Naive thymus-derived CD8-positive, alpha-beta T cell (primary cell): ENCODE results near the gene MEMO1. TPM values are rescaled to one million over a fixed set of nuclear protein-coding genes. Genes with fewer than 3 reads are reported as not detected.
A peak's percentile ranks its signal among the peaks of the same experiment; 100 is the strongest.
"Not testable (repeated sequence)": the region's sequence is repeated elsewhere in the genome, so short reads cannot be mapped to it uniquely, and the experiment has no call there.

Experiments
- ATAC-seq, 2 donors: fragments of 150-1000 bp; cut with Tn5 transposase in 1 of 2; sonication (Bioruptor Pico), chemical (Tn5 transposase) in 1 of 2; 1 replicate in 1 of 2; 2 replicates in 1 of 2; pipeline ENCODE4 v1.10.0; 2021; ENCODE audit warnings: mild to moderate bottlenecking in 2 of 2, moderate library complexity in 2 of 2
- POLR2A ChIA-PET: fragments of 350-600 bp; sonication (Branson Sonifier 250); formaldehyde crosslinking; loops from one replicate; lab custom pipeline; 2021; ENCODE audit warnings: antibody characterized with exemption; lab: Charles Lee
- DNase-seq, 10 donors: peaks; one replicate each; pipeline versions ENCODE4 v3.0.0 to v3.0.0-alpha.2; 2020 to 2022
- H3K27ac Mint-ChIP-seq, 10 donors: one replicate each; pipeline ENCODE4 v1.8.0; 2020 to 2022; ENCODE audit warnings: mild to moderate bottlenecking in 10 of 10, mixed read lengths in 10 of 10, moderate library complexity in 4 of 10, inconsistent platforms in 1 of 10
- H3K27me3 Mint-ChIP-seq, 5 donors: one replicate each; pipeline ENCODE4 v1.8.0; 2021 to 2022; ENCODE audit warnings: mixed read lengths in 5 of 5
- H3K36me3 Mint-ChIP-seq, 3 donors: one replicate each; pipeline ENCODE4 v1.8.0; 2020 to 2022; ENCODE audit warnings: mixed read lengths in 3 of 3, mild to moderate bottlenecking in 2 of 3, inconsistent platforms in 1 of 3
- H3K4me1 Mint-ChIP-seq, 4 donors: one replicate each; pipeline ENCODE4 v1.8.0; 2021 to 2022; ENCODE audit warnings: mixed read lengths in 4 of 4
- H3K4me3 Mint-ChIP-seq, 10 donors: one replicate each; pipeline ENCODE4 v1.8.0; 2020 to 2022; ENCODE audit warnings: mild to moderate bottlenecking in 10 of 10, mixed read lengths in 10 of 10, moderate library complexity in 6 of 10, inconsistent platforms in 1 of 10
- H3K9me3 Mint-ChIP-seq, 9 donors: one replicate each; pipeline ENCODE4 v1.8.0; 2020 to 2022; ENCODE audit warnings: mixed read lengths in 9 of 9, mild to moderate bottlenecking in 3 of 9, inconsistent platforms in 1 of 9, moderate library complexity in 1 of 9
- polyA plus RNA-seq, 3 donors: library from polyadenylated mRNA; unstranded; fragments of 300-500 nt; fragmentation: Illumina TruSeq; gene quantifications; one replicate each; pipeline ENCODE4 v1.2.3, GENCODE V29; 2021
- total RNA-seq, 8 experiments: library from RNA in 2 of 8; stranded (reverse) in 2 of 8; gene quantifications; one replicate each; pipeline ENCODE4 v1.2.3 and lab custom pipeline; 2021 to 2026

MEMO1 gene
- total and polyA plus RNA-seq, 5 experiments from 2014 or later, result 23.7 to 35.8 (median 26.2) TPM

GRCh38 chr2:32011485-32011960 lies 715 bp upstream of the MEMO1 start:
- POLR2A ChIA-PET, result interaction anchor here (0.6 to 1.7 kb wide), 4 partner anchors 12 to 58 kb away, joined by 3 to 19 read pairs (median 10); partner anchors contain the start of genes DPY30 and SPAST
- H3K36me3 Mint-ChIP-seq, result peaks cover 0 to 7% (median 2%) of the 10 kb centered on the region in 3 donors
- H3K9me3 Mint-ChIP-seq, result no peaks in the 10 kb centered on the region
- DNase-seq, result no peak
- H3K4me1 Mint-ChIP-seq, result peaks cover 20 to 43% (median 39%) of the 10 kb centered on the region in 4 donors
- ATAC-seq, result no peak
- H3K27me3 Mint-ChIP-seq, result no peaks in the 10 kb centered on the region
- peak overlapping the region; percentile 89 to 98 (median 95) for H3K27ac Mint-ChIP-seq
- peak overlapping the region; percentile 86 to 94 (median 90) for H3K4me3 Mint-ChIP-seq

DNA sequence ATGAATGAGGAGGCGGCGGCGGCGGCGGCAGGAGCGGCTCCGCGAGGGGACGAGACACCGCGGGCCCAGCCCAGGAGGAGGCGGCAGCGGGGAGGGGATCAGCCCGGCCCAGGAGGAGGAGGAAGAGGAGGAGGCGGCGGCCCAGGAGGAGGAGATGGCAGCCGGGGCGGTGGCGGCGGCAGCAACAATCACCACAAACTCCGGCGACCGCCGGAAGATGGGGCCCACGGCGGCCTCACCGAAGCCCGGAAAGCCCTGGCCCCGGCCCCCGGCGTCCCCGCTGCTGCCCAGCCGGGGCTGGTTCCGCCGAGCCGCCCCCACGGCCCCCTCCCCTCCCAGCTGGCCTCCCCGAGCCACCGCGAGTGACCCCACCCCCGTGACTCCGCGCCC lies 533 bp downstream of the MEMO1 start:
- ATAC-seq (peak; percentile 72 to 77), DNase-seq (peak in 9 of 10 donors; percentile 49 to 84 (median 65))
- POLR2A ChIA-PET, result interaction anchor here (1.0 to 1.7 kb wide), 6 partner anchors 17 to 155 kb away, joined by 3 to 19 read pairs (median 4); partner anchors contain the start of genes DPY30, SLC30A6 and SPAST
- peaks cover 29 to 55% (median 52%) of the 10 kb centered on the region in 4 donors for H3K4me1 Mint-ChIP-seq
- not testable (repeated sequence) for H3K27me3 Mint-ChIP-seq, H3K9me3 Mint-ChIP-seq, H3K36me3 Mint-ChIP-seq
- peak overlapping the region in 7 of 10 donors; percentile 37 to 95 (median 77) for H3K27ac Mint-ChIP-seq
- peak overlapping the region in 9 of 10 donors; percentile 36 to 89 (median 56) for H3K4me3 Mint-ChIP-seq

DNA sequence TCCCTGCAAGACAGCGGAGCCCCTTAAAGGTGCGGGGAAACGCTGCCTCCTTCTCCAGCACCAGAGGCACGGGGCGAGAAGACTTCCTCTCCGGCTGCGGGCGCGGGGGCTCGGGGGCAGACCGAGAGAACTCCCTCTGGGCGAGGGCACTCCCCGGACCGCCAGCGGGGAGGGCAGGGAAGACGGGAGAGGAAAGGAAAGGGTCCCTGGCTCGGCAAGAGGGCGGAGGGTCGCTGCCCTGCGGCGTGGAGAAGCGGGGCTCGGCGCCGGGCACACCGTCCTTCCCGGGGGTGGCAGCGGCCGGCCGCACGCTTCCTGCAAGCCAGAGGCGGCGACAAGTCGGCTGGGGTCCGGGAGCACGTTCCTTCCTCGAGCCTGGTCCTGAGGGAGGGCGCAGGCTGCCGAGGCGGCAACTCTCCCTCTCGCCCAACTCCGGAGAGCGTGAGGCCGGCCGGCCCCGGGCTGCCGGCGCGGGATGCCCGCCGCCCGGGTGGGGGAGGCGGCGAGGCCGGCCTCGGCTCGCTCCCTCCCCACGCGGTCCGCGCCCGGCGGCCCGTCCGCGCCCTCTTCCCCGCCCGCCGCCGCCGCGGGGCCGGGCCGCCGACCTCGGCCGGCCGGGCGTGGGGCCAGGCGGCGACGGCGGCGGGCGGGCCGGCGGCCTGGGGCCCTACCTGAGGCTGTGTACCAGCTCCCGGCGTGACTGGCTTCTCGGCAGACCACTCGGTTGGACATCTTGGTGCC lies 1.1 kb downstream of the MEMO1 start:
- Mint-ChIP-seq H3K4me1 (peaks cover 33 to 61% (median 58%) of the 10 kb centered on the region in 4 donors), H3K36me3 (peaks cover 0 to 4% (median 0%) of the 10 kb centered on the region in 3 donors), H3K27me3 (no peaks in the 10 kb centered on the region), H3K9me3 (no peaks in the 10 kb centered on the region), H3K27ac (peak overlapping the region; percentile 71 to 95 (median 90)), H3K4me3 (peak overlapping the region; percentile 89 to 97 (median 92))
- POLR2A ChIA-PET, result interaction anchor here (0.6 to 2.8 kb wide), 5 partner anchors 12 to 248 kb away, joined by 3 to 19 read pairs (median 6); partner anchors contain the start of genes DPY30 and SPAST
- ATAC-seq (peak in 1 of 2 donors; percentile 13), DNase-seq (peak; percentile 19 to 67 (median 42))

DNA sequence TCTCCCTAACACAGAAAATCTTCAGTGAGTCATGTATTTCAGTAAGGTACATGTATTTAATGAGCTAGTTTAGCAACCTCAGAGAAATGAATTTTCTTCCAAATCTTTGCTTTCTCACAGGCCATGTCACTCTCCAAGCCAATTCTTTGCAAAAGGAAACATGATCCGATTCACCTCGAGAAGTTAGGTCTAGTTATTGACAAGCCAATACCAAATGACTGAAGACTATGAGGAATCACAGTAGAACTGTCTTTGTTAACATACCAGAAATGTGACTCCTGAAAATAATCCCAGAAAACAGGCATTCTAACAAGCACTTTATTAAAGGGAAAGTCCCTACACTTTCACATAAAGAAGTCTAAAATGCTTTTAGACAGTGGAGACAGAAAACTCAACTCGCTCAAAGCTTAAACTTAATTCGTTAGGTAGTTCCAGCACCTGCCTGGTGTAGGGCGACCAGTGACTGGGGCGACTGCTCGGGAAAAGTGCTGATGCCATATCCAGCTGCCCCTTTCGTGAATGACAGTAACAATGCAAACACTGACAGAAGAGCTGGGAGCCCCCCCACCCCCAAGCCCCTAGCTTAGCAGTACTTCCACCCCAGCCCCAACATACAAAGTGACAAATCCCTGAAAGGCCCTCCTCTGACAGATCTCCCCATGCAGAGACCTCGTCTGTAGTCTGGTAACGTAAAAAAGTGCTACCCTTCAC lies 1.8 kb downstream of the MEMO1 start:
- ATAC-seq (peak in 1 of 2 donors; percentile 19), DNase-seq (peak in 3 of 10 donors; percentile 8 to 18 (median 9))
- Mint-ChIP-seq H3K4me3 (peak overlapping the region; percentile 89 to 97 (median 92)), H3K4me1 (peaks cover 35 to 66% (median 64%) of the 10 kb centered on the region in 4 donors), H3K9me3 (no peaks in the 10 kb centered on the region), H3K27me3 (no peaks in the 10 kb centered on the region), H3K27ac (peak overlapping the region; percentile 71 to 95 (median 90)), H3K36me3 (peaks cover 0 to 4% (median 0%) of the 10 kb centered on the region in 3 donors)
- POLR2A ChIA-PET, result interaction anchor here (0.6 to 2.8 kb wide), 5 partner anchors 11 to 249 kb away, joined by 3 to 19 read pairs (median 6); partner anchors contain the start of genes DPY30 and SPAST

DNA sequence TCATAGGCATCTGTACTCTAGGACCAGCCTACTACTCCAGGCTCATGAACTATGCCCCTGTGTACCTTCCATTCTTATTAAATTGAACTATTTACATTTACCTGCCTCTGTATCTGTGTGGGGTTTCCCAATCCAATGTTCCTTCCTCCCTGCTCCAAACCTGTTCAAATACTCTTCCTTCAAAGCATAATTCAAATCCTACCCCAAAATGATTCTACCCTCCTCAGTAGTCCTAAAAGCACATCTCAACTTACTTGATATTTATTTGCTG lies 3.8 kb downstream of the MEMO1 start:
- peaks cover 37 to 72% (median 70%) of the 10 kb centered on the region in 4 donors for H3K4me1 Mint-ChIP-seq
- ATAC-seq (no peak), DNase-seq (no peak)
- peak overlapping the region in 9 of 10 donors; percentile 5 to 60 (median 15) for H3K4me3 Mint-ChIP-seq
- no peaks in the 10 kb centered on the region for H3K27me3 Mint-ChIP-seq
- H3K27ac Mint-ChIP-seq, result peak overlapping the region in 2 of 10 donors; percentile 31 to 45
- peaks cover 0 to 4% (median 0%) of the 10 kb centered on the region in 3 donors for H3K36me3 Mint-ChIP-seq
- POLR2A ChIA-PET, result interaction anchor here (2.8 kb wide), 1 partner anchor 57 kb away, joined by 19 read pairs; the partner anchor contains the start of gene SPAST
- no peaks in the 10 kb centered on the region for H3K9me3 Mint-ChIP-seq

DNA sequence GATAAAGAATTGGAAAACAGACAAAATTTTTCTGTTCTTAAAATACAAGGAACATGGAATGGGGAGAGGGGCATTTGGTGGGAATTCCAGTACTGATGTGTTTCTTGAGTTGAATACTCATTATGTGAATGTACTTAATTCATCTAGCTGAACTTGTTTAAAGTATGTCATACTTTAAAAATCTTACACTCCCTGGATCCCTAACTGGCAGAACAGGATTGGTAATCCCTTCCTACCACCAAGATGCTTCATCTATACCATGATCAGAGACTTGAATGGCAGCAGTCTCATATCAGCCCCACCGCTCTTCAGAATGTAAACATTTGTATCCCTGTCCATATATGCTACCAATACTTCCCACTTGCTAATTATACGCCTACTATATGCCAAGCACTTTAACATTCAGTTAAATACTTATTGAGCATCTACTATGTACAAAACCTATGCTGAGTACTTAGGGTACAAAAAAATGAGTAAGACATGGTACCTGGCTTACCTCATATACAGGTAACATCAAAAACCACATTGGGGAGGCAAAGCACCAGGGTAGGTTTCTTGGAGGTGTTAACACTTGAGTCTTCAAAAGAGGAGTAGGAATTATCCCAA lies 5.3 kb downstream of the MEMO1 start:
- no peak for ATAC-seq
- H3K9me3 Mint-ChIP-seq, result no peaks in the 10 kb centered on the region
- H3K4me1 Mint-ChIP-seq, result peaks cover 36 to 67% (median 63%) of the 10 kb centered on the region in 4 donors
- no peak for DNase-seq
- peaks cover 0 to 4% (median 0%) of the 10 kb centered on the region in 3 donors for H3K36me3 Mint-ChIP-seq
- no peaks in the 10 kb centered on the region for H3K27me3 Mint-ChIP-seq
- POLR2A ChIA-PET, result interaction anchor here (0.9 kb wide), 1 partner anchor 34 kb away, joined by 5 read pairs; the partner anchor contains the start of gene DPY30
- peak overlapping the region in 2 of 10 donors; percentile 45 to 50 for H3K27ac Mint-ChIP-seq
- H3K4me3 Mint-ChIP-seq, result peak overlapping the region in 9 of 10 donors; percentile 2 to 78 (median 30)

DNA sequence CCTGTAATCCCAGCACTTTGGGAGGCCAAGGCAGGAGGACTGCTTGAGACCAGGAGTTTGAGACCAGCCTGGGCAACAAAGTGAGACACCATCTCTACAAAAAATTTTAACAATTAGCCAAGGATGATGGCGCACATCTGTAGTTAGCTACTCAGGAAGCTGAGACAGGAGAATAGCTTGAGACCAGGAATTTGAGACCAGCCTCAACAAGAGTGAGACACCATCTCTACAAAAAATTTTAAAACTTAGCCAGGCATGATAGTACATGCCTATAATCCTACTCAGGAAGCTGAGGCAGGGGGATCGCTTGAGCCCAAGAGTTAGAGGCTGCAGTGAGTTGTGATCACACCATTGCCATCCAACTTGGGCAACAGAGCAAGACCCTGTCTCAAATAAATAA lies 7.0 kb downstream of the MEMO1 start:
- POLR2A ChIA-PET, result no interaction called here
- Mint-ChIP-seq H3K27ac (peak overlapping the region in 1 of 10 donors; percentile 44), H3K36me3 (peaks cover 0 to 4% (median 0%) of the 10 kb centered on the region in 3 donors), H3K27me3 (no peaks in the 10 kb centered on the region), H3K4me1 (peaks cover 34 to 71% (median 67%) of the 10 kb centered on the region in 4 donors), H3K4me3 (peak overlapping the region in 2 of 10 donors; percentile 4 to 9), H3K9me3 (no peaks in the 10 kb centered on the region)
- ATAC-seq, result no peak
- no peak for DNase-seq

- ATAC-seq (no peak), DNase-seq (no peak)
- POLR2A ChIA-PET, result interaction anchor here (0.6 kb wide), 1 partner anchor 14 kb away, joined by 5 read pairs; no protein-coding TSS in a partner anchor
- Mint-ChIP-seq H3K27ac (no peak overlapping the region), H3K4me3 (no peak overlapping the region), H3K4me1 (peaks cover 36 to 71% (median 67%) of the 10 kb centered on the region in 4 donors), H3K9me3 (no peaks in the 10 kb centered on the region), H3K36me3 (peaks cover 0 to 4% (median 0%) of the 10 kb centered on the region in 3 donors), H3K27me3 (no peaks in the 10 kb centered on the region)
Observed at GRCh38 chr2:32002406-32002805, 8.4 kb downstream of the MEMO1 start.

GRCh38 chr2:31999438-31999837 lies 11.4 kb downstream of the MEMO1 start:
- peaks cover 0 to 3% (median 0%) of the 10 kb centered on the region in 3 donors for H3K36me3 Mint-ChIP-seq
- peaks cover 26 to 66% (median 61%) of the 10 kb centered on the region in 4 donors for H3K4me1 Mint-ChIP-seq
- ATAC-seq (no peak), DNase-seq (no peak)
- no peaks in the 10 kb centered on the region for H3K27me3 Mint-ChIP-seq
- H3K27ac Mint-ChIP-seq, result peak overlapping the region in 1 of 10 donors; percentile 35
- POLR2A ChIA-PET, result interaction anchor here (0.7 to 2.3 kb wide), 2 partner anchors 10 to 12 kb away, joined by 4 to 6 read pairs; no protein-coding TSS in a partner anchor
- peak overlapping the region in 1 of 10 donors; percentile 13 for H3K4me3 Mint-ChIP-seq
- no peaks in the 10 kb centered on the region for H3K9me3 Mint-ChIP-seq

GRCh38 chr2:31998731-31999383 lies 12.0 kb downstream of the MEMO1 start:
- ATAC-seq (no peak), DNase-seq (no peak)
- no peaks in the 10 kb centered on the region for H3K9me3 Mint-ChIP-seq
- peaks cover 0 to 3% (median 0%) of the 10 kb centered on the region in 3 donors for H3K36me3 Mint-ChIP-seq
- H3K27me3 Mint-ChIP-seq, result no peaks in the 10 kb centered on the region
- peak overlapping the region in 6 of 10 donors; percentile 0 to 68 (median 8) for H3K27ac Mint-ChIP-seq
- H3K4me1 Mint-ChIP-seq, result peaks cover 24 to 61% (median 58%) of the 10 kb centered on the region in 4 donors
- POLR2A ChIA-PET, result interaction anchor here (0.6 to 2.3 kb wide), 2 partner anchors 10 to 46 kb away, joined by 3 to 6 read pairs; no protein-coding TSS in a partner anchor
- H3K4me3 Mint-ChIP-seq, result peak overlapping the region in 5 of 10 donors; percentile 0 to 13 (median 3)

- H3K9me3 Mint-ChIP-seq, result no peaks in the 10 kb centered on the region
- H3K4me1 Mint-ChIP-seq, result peaks cover 25 to 62% (median 59%) of the 10 kb centered on the region in 4 donors
- peak overlapping the region in 4 of 10 donors; percentile 0 to 28 (median 3) for H3K4me3 Mint-ChIP-seq
- ATAC-seq, result peak in 1 of 2 donors; percentile 46
- peaks cover 0 to 3% (median 0%) of the 10 kb centered on the region in 3 donors for H3K36me3 Mint-ChIP-seq
- POLR2A ChIA-PET, result interaction anchor here (2.3 kb wide), 1 partner anchor 11 kb away, joined by 6 read pairs; no protein-coding TSS in a partner anchor
- H3K27me3 Mint-ChIP-seq, result no peaks in the 10 kb centered on the region
- no peak for DNase-seq
- H3K27ac Mint-ChIP-seq, result peak overlapping the region in 5 of 10 donors; percentile 27 to 78 (median 41)
Observed at GRCh38 chr2:31997653-31998052, 13.2 kb downstream of the MEMO1 start.
